CD14-positive monocyte (primary cell): ENCODE measurements around the gene RPTOR. TPM values are rescaled to one million over a fixed set of nuclear protein-coding genes. Genes with fewer than 3 reads are reported as not detected.

Experiments used
- DNase-seq, 3 donors: peaks; one replicate each; pipeline ENCODE4 v3.0.0-alpha.2; 2011 to 2022
- H2AFZ ChIP-seq: 2 replicates; pipeline ENCODE4 v1.6.0; 2012; ENCODE audit warnings: mild to moderate bottlenecking, low read depth, low read length, inconsistent platforms; ENCODE audit not compliant: insufficient read depth, poor library complexity, severe bottlenecking
- H3K27ac ChIP-seq, 2 donors: 1 replicate in 1 of 2; 2 replicates in 1 of 2; pipeline ENCODE4 v1.5.1; 2012 to 2013; ENCODE audit warnings: low read length in 2 of 2, control low read depth in 1 of 2, inconsistent platforms in 1 of 2, low read depth in 1 of 2, mild to moderate bottlenecking in 1 of 2
- H3K27me3 ChIP-seq, 2 donors: one replicate each; pipeline versions ENCODE4 v1.6.0 to v1.6.1; 2011 to 2013; ENCODE audit warnings: low read length in 2 of 2; ENCODE audit not compliant: control insufficient read depth in 2 of 2, insufficient read depth in 2 of 2
- H3K36me3 ChIP-seq, 2 donors: replicated peaks in 1 of 2; 1 replicate in 1 of 2; 2 replicates in 1 of 2; pipeline versions ENCODE4 v1.5.1 to v1.6.1; 2012 to 2013; ENCODE audit warnings: low read length in 2 of 2, control low read depth in 1 of 2, inconsistent platforms in 1 of 2, mild to moderate bottlenecking in 1 of 2; ENCODE audit not compliant: insufficient read depth in 2 of 2, control insufficient read depth in 1 of 2
- H3K4me1 ChIP-seq, 2 donors: 1 replicate in 1 of 2; 2 replicates in 1 of 2; pipeline versions ENCODE4 v1.5.1 to v1.6.1; 2012 to 2013; ENCODE audit warnings: low read length in 2 of 2, control low read depth in 1 of 2, inconsistent platforms in 1 of 2, mild to moderate bottlenecking in 1 of 2, moderate library complexity in 1 of 2; ENCODE audit not compliant: insufficient read depth in 2 of 2, control insufficient read depth in 1 of 2
- H3K4me2 ChIP-seq: replicated peaks from 2 replicates; pipeline ENCODE3; 2012; ENCODE audit warnings: low read length, moderate library complexity, mild to moderate bottlenecking; ENCODE audit not compliant: poor library complexity, severe bottlenecking; ENCODE audit errors: extremely low read depth
- H3K4me3 ChIP-seq, 3 experiments: fragments of 200-600 bp in 1 of 3; sonication (generic) in 1 of 3; replicated peaks in 1 of 3; 1 replicate in 2 of 3; 2 replicates in 1 of 3; pipeline ENCODE4 v1.5.1; 2011 to 2013; ENCODE audit warnings: low read length in 3 of 3, mild to moderate bottlenecking in 3 of 3, control low read depth in 2 of 3, low read depth in 2 of 3, inconsistent platforms in 1 of 3, moderate library complexity in 1 of 3
- H3K79me2 ChIP-seq: 2 replicates; pipeline ENCODE4 v1.6.0; 2012; ENCODE audit warnings: mild to moderate bottlenecking, control low read depth, inconsistent platforms, low read length, moderate library complexity; ENCODE audit not compliant: insufficient read depth
- H3K9ac ChIP-seq: 2 replicates; pipeline ENCODE4 v1.6.0; 2017; ENCODE audit warnings: low read length, mild to moderate bottlenecking; ENCODE audit not compliant: insufficient read depth, poor library complexity, severe bottlenecking
- H3K9me3 ChIP-seq, 2 donors: replicated peaks in 1 of 2; 1 replicate in 1 of 2; 2 replicates in 1 of 2; pipeline versions ENCODE4 v1.5.1 to v1.6.1; 2012 to 2013; ENCODE audit warnings: low read length in 2 of 2, control low read depth in 1 of 2; ENCODE audit not compliant: control insufficient read depth in 1 of 2, insufficient read depth in 1 of 2
- H4K20me1 ChIP-seq: 2 replicates; pipeline ENCODE4 v1.6.0; 2012; ENCODE audit warnings: mild to moderate bottlenecking, low read length, control low read depth, moderate library complexity; ENCODE audit not compliant: insufficient read depth
- H3K27ac Mint-ChIP-seq, 7 donors: one replicate each; pipeline ENCODE4 v1.8.0; 2020; ENCODE audit warnings: mild to moderate bottlenecking in 7 of 7, mixed read lengths in 7 of 7, moderate library complexity in 6 of 7, inconsistent platforms in 2 of 7
- H3K27me3 Mint-ChIP-seq, 3 donors: one replicate each; pipeline ENCODE4 v1.8.0; 2021 to 2022; ENCODE audit warnings: low read depth in 3 of 3, mild to moderate bottlenecking in 3 of 3, mixed read lengths in 3 of 3, moderate library complexity in 3 of 3, inconsistent platforms in 1 of 3
- H3K36me3 Mint-ChIP-seq, 2 donors: one replicate each; pipeline ENCODE4 v1.8.0; 2020; ENCODE audit warnings: mixed read lengths in 2 of 2, inconsistent platforms in 1 of 2, mild to moderate bottlenecking in 1 of 2
- H3K4me1 Mint-ChIP-seq: one replicate; pipeline ENCODE4 v1.8.0; 2020; ENCODE audit warnings: mild to moderate bottlenecking, mixed read lengths
- H3K4me3 Mint-ChIP-seq, 2 donors: one replicate each; pipeline ENCODE4 v1.8.0; 2020; ENCODE audit warnings: mild to moderate bottlenecking in 2 of 2, mixed read lengths in 2 of 2, moderate library complexity in 1 of 2
- H3K9me3 Mint-ChIP-seq, 7 donors: one replicate each; pipeline ENCODE4 v1.8.0; 2020 to 2022; ENCODE audit warnings: mixed read lengths in 7 of 7, mild to moderate bottlenecking in 6 of 7, moderate library complexity in 6 of 7, inconsistent platforms in 2 of 7
- CTCF ChIP-seq: fragments of 200-600 bp; IDR thresholded peaks from one replicate; pipeline ENCODE4 v1.8.0; 2022; ENCODE audit warnings: antibody characterized with exemption, mild to moderate bottlenecking
- WGBS: methylation state at CpG from one replicate; pipeline ENCODE4 v1.1.5; 2013; ENCODE audit warnings: missing lambda C conversion rate; ENCODE audit not compliant: insufficient coverage; 5-methylcytosine and 5-hydroxymethylcytosine counted together
- intact Hi-C, 2 donors: fragments of 100-400 bp; cut with micrococcal nuclease; formaldehyde crosslinking; loops; one replicate each; pipeline versions ENCODE4 v1.15.0 to v1.15.1; 2023
- polyA plus RNA-seq, 3 donors: library from polyadenylated mRNA; depleted of rRNA in 1 of 3; unstranded in 2 of 3; stranded (reverse) in 1 of 3; fragments of 300-500 nt in 2 of 3; fragments of >200 nt in 1 of 3; fragmentation: Illumina TruSeq in 2 of 3; gene quantifications; 1 replicate in 2 of 3; 2 replicates in 1 of 3; pipeline ENCODE4 v1.2.3, GENCODE V29; 2012 to 2021

The RPTOR gene
- polyA plus RNA-seq, 3 donors = 1.1 to 8.7 (median 2.6) TPM

GRCh38 chr17:80786470-80786869 lies 241.8 kb downstream of the RPTOR start:
- H3K27me3 ChIP-seq = no peaks in the 10 kb centered on the region
- no peak overlapping the region for H3K27ac ChIP-seq
- DNase-seq = no peak
- H3K4me1 ChIP-seq = peaks cover 6 to 18% of the 10 kb centered on the region in 2 donors
- no peaks in the 10 kb centered on the region for H3K9me3 ChIP-seq
- no peak overlapping the region for H3K27ac Mint-ChIP-seq
- H3K9me3 Mint-ChIP-seq = no peaks in the 10 kb centered on the region
- peaks cover 8% of the 10 kb centered on the region for H4K20me1 ChIP-seq
- no peak overlapping the region for H3K4me2 ChIP-seq
- no peak overlapping the region for H3K4me3 Mint-ChIP-seq
- no peak overlapping the region for H3K4me3 ChIP-seq
- intact Hi-C loops = loop anchor here in 1 of 2 donors (10.0 kb wide), 1 partner anchor 62 kb away; no protein-coding TSS in a partner anchor
- no peaks in the 10 kb centered on the region for H3K79me2 ChIP-seq
- no peak overlapping the region for H2AFZ ChIP-seq
- no peak for TF ChIP-seq CTCF
- 95% methylated on average over 8 of the region's 9 CpGs for WGBS
- peaks cover 0 to 2% (median 0%) of the 10 kb centered on the region in 3 donors for H3K27me3 Mint-ChIP-seq
- peaks cover 4 to 6% of the 10 kb centered on the region in 2 donors for H3K36me3 ChIP-seq
- H3K36me3 Mint-ChIP-seq = peaks cover 4 to 15% of the 10 kb centered on the region in 2 donors
- no peak overlapping the region for H3K9ac ChIP-seq
- H3K4me1 Mint-ChIP-seq = peaks cover 13% of the 10 kb centered on the region

- H3K27me3 ChIP-seq = no peaks in the 10 kb centered on the region
- no peak overlapping the region for H3K4me3 ChIP-seq
- no peak for TF ChIP-seq CTCF
- H3K4me1 ChIP-seq = peaks cover 2 to 14% of the 10 kb centered on the region in 2 donors
- H3K9me3 Mint-ChIP-seq = no peaks in the 10 kb centered on the region
- peaks cover 6 to 20% of the 10 kb centered on the region in 2 donors for H3K36me3 Mint-ChIP-seq
- no peak overlapping the region for H2AFZ ChIP-seq
- H3K27ac Mint-ChIP-seq = no peak overlapping the region
- H3K9me3 ChIP-seq = no peaks in the 10 kb centered on the region
- H3K4me1 Mint-ChIP-seq = peaks cover 9% of the 10 kb centered on the region
- H3K27ac ChIP-seq = no peak overlapping the region
- whole genome bisulfite sequencing = 95% methylated on average over 6 of the region's 8 CpGs
- H3K36me3 ChIP-seq = peaks cover 6 to 8% of the 10 kb centered on the region in 2 donors
- no peak overlapping the region for H3K4me2 ChIP-seq
- H3K79me2 ChIP-seq = no peaks in the 10 kb centered on the region
- intact Hi-C loops = loop anchor here in 1 of 2 donors (10.0 kb wide), 1 partner anchor 62 kb away; no protein-coding TSS in a partner anchor
- H4K20me1 ChIP-seq = peaks cover 8% of the 10 kb centered on the region
- no peak overlapping the region for H3K4me3 Mint-ChIP-seq
- no peak overlapping the region for H3K9ac ChIP-seq
- H3K27me3 Mint-ChIP-seq = peaks cover 0 to 2% (median 0%) of the 10 kb centered on the region in 3 donors
- DNase-seq = no peak
These were observed 242.2 kb downstream of the RPTOR start for GRCh38 chr17:80786887-80787286.
